Natural killer cell treated with Interleukin-12 subunit alpha and Interleukin-12 subunit beta and Interleukin-15 and Interleukin-18, amount 100 ng/mL, for 72 hours (primary cell): Measurements from ENCODE around the gene CAV1. TPM values are rescaled to one million over a fixed set of nuclear protein-coding genes. Genes with fewer than 3 reads are reported as not detected.

Experiments
- ATAC-seq, 2 donors: fragments of 150-1000 bp; cut with Tn5 transposase in 1 of 2; sonication (Bioruptor Pico), chemical (Tn5 transposase) in 1 of 2; 2 replicates each; pipeline ENCODE4 v1.10.0; 2021
- DNase-seq: peaks from one replicate; pipeline ENCODE4 v3.0.0; 2022; ENCODE audit warnings: low spot score
- H3K27ac Mint-ChIP-seq, 2 donors: 1 replicate in 1 of 2; 2 replicates in 1 of 2; pipeline ENCODE4 v1.8.0; 2022; ENCODE audit warnings: mixed read lengths in 2 of 2, mild to moderate bottlenecking in 1 of 2, moderate library complexity in 1 of 2
- H3K27me3 Mint-ChIP-seq, 2 donors: 1 replicate in 1 of 2; 2 replicates in 1 of 2; pipeline ENCODE4 v1.8.0; 2022; ENCODE audit warnings: mixed read lengths in 2 of 2
- H3K36me3 Mint-ChIP-seq: one replicate; pipeline ENCODE4 v1.8.0; 2022; ENCODE audit warnings: mixed read lengths
- H3K4me1 Mint-ChIP-seq, 2 donors: 1 replicate in 1 of 2; 2 replicates in 1 of 2; pipeline ENCODE4 v1.8.0; 2022; ENCODE audit warnings: low read depth in 2 of 2, mixed read lengths in 2 of 2, mild to moderate bottlenecking in 1 of 2
- H3K4me3 Mint-ChIP-seq: one replicate; pipeline ENCODE4 v1.8.0; 2022; ENCODE audit warnings: mixed read lengths
- H3K9me3 Mint-ChIP-seq: 2 replicates; pipeline ENCODE4 v1.8.0; 2022; ENCODE audit warnings: mixed read lengths
- total RNA-seq, 2 donors: library from RNA; stranded (reverse); gene quantifications; one replicate each; pipeline ENCODE4 v1.2.3, GENCODE V29; 2022

Gene CAV1
- total RNA-seq, 2 donors from 2014 or later: not detected

DNA sequence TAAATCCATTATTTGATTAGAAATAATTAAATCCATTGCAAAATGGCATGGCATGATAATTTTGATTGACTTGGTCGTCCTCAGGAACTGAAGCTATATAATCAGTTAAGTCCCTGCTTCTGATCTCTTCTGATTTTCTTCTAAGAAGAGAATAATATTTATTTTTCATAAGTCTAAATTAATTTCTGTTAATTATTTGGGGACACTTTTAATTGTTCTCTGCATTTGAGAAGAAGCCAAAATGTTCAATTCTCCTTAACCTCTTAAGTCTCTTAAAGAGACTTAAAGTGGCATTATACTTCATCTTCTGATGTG lies 67.2 kb downstream of the CAV1 start:
- Mint-ChIP-seq H3K36me3 (no peaks in the 10 kb centered on the region), H3K4me1 (peaks cover 21 to 30% of the 10 kb centered on the region in 2 donors), H3K4me3 (peak overlapping the region; percentile 78), H3K9me3 (no peaks in the 10 kb centered on the region), H3K27me3 (peaks cover 31 to 48% of the 10 kb centered on the region in 2 donors), H3K27ac (no peak overlapping the region)
- DNase-seq (no peak), ATAC-seq (no peak)

DNA sequence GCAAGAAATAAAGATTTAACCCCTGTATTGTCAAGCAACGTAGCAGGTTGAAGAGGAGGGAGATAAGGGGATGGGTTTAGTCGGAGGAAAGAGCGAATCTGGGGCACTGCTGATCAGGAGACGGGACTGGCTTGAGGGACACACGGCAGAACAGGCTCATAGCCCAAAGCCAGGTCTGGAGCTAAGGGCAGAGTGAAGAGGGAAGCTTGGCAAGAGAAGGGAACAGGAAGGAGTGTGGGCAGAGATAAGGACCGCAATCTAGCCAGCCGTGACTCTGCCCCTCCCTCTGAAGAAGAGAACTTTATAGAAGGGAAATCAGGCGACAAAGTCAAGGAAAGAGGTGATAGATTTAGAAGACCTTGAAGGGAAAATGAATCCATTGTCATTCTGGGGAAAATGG lies 67.6 kb downstream of the CAV1 start:
- peaks cover 31 to 48% of the 10 kb centered on the region in 2 donors for H3K27me3 Mint-ChIP-seq
- ATAC-seq (no peak), DNase-seq (no peak)
- no peaks in the 10 kb centered on the region for H3K9me3 Mint-ChIP-seq
- H3K36me3 Mint-ChIP-seq: no peaks in the 10 kb centered on the region
- peaks cover 21 to 30% of the 10 kb centered on the region in 2 donors for H3K4me1 Mint-ChIP-seq
- peak overlapping the region; percentile 78 for H3K4me3 Mint-ChIP-seq
- H3K27ac Mint-ChIP-seq: no peak overlapping the region

DNA sequence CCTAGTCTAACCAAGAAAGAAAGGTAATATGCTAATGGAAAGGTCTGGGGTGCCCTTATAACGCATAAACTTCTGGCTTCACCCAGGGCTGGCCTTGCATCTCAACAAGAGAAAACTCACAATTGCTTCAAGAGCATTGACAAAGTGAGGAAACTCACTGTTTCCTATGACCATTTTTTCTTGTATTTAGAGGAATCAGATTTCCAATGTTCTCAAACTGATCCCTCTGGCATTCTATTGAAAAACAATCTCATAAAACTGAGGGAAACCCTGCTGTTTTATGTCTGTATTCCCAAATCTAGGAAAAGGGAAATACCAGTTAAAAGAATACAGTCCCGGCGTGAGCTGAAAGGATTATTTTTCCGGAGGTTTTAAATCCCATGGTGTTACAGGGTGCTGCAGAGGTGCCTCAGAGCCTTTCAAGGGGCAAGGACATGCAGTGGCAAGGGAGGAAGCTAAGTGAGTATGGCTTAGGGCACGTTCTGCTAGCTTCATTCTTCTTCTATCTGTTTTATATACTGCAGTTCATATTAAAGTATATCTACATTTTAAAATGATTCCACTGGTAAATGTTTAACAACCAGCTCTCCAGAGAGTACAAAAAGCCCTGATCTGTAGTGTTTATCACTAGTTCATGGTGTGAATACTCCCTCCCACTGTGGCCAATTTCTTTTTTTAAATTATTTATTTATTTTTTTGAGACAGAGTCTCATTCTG lies 68.7 kb downstream of the CAV1 start:
- Mint-ChIP-seq H3K27ac (no peak overlapping the region), H3K4me1 (peaks cover 13 to 19% of the 10 kb centered on the region in 2 donors), H3K4me3 (no peak overlapping the region), H3K27me3 (peaks cover 37 to 48% of the 10 kb centered on the region in 2 donors), H3K36me3 (no peaks in the 10 kb centered on the region), H3K9me3 (no peaks in the 10 kb centered on the region)
- DNase-seq (no peak), ATAC-seq (no peak)

DNA sequence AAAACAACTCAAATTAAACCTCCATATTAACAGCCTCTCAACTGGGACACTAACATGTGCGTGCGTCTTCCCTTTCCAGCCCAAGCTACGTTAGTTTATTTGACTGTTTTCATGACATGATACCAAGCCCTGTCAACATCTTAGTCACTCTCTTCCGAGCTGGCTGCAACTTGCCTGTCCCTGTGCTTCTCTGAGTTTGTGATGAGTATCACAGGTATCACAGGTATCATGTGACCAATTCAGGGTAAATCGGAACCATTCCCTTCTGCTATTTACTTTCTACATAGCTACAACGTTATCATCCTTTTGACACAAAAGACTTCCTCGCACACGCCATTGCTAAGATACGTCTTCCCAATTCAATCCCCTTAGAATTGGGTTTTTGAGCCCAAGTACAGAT lies 70.2 kb downstream of the CAV1 start:
- DNase-seq: no peak
- Mint-ChIP-seq H3K9me3 (no peaks in the 10 kb centered on the region), H3K36me3 (no peaks in the 10 kb centered on the region), H3K27ac (no peak overlapping the region), H3K4me3 (no peak overlapping the region), H3K27me3 (peaks cover 33 to 43% of the 10 kb centered on the region in 2 donors), H3K4me1 (peaks cover 8 to 13% of the 10 kb centered on the region in 2 donors)
- no peak for ATAC-seq

DNA sequence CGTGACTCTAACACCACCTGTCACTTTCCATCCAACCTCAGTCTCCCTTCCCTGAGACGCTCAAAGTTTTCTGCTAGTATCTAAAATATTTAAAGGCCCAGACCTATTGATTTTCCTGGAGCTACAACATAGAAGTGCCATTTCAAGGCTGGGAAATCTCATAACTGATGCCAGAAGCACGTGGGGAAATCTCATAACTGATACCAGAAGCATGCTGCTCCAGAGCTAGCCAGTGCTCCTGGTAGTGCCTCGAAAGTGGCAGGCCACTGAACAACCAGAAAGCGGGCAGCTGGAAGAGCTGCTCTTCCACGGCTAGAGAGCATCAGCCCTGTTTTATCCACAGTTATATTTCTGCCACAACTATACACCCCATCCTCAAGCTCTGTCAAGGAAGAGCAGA lies 72.5 kb downstream of the CAV1 start:
- no peaks in the 10 kb centered on the region for H3K9me3 Mint-ChIP-seq
- no peak overlapping the region for H3K4me3 Mint-ChIP-seq
- peaks cover 5 to 12% of the 10 kb centered on the region in 2 donors for H3K4me1 Mint-ChIP-seq
- no peak for DNase-seq
- no peak for ATAC-seq
- H3K36me3 Mint-ChIP-seq: no peaks in the 10 kb centered on the region
- no peak overlapping the region for H3K27ac Mint-ChIP-seq
- peaks cover 35 to 43% of the 10 kb centered on the region in 2 donors for H3K27me3 Mint-ChIP-seq

DNA sequence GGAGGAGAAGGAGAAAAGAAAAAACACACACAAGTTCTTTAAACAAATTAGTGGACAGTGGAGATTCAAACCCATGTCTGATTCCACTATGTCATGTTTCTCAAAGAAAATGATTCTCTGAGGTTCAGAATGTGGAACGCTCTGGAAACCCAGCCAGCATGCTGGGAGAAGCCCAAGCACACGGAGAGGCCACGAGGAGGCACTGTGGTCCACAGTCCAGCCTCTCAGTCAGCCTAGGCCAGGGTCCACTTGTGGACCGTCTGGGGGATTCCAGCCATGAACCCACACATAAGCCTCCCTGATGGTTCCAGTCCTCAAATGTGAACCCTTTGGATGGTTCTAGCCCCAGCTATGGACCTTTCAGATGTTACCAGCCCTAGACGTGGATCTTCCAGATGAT lies 73.4 kb downstream of the CAV1 start:
- H3K27ac Mint-ChIP-seq: no peak overlapping the region
- no peak overlapping the region for H3K4me3 Mint-ChIP-seq
- H3K27me3 Mint-ChIP-seq: peaks cover 29 to 34% of the 10 kb centered on the region in 2 donors
- H3K9me3 Mint-ChIP-seq: no peaks in the 10 kb centered on the region
- ATAC-seq (peak in 1 of 2 donors; percentile 32), DNase-seq (no peak)
- H3K36me3 Mint-ChIP-seq: no peaks in the 10 kb centered on the region
- peaks cover 2 to 8% of the 10 kb centered on the region in 2 donors for H3K4me1 Mint-ChIP-seq

DNA sequence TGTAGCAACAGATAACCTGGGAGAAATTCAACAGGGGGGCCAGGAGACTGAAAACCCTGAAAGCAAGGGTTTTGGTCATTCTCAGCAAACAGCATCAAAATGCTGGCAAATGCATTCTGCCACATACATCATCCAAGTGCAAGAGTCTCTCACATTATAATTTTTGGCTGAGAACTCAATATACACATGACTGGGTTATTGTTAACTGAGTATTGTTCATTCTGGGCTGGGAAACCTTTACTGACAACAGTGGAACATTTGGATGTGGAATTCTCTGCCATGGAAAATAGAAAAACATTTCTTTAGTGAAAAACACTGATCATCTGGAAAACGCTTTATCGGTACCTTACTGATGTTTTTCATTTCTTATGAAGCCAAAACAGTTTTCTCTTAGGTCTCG lies 74.0 kb downstream of the CAV1 start:
- no peak overlapping the region for H3K27ac Mint-ChIP-seq

DNA sequence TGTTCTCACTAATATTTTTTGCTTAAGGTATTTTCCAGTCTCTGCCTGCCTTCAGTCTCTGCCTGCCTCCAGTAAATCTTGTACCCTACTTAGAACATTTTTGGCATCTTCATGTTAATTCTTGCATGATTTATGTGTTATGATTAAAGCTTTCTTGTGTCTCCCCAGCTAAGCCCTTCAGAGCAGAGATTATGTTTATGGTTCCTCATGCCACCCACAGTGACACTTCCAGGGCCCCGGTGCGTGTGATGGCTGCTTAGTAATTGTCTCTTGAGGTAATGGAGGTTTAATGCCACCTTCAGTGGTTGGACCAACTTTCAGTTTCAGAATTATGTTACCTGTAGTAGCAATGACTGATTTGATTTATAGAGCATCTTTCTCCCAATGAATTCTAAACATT lies 76.6 kb downstream of the CAV1 start:
- no peak overlapping the region for H3K27ac Mint-ChIP-seq
- ATAC-seq: peak in 1 of 2 donors; percentile 36
- H3K9me3 Mint-ChIP-seq: no peaks in the 10 kb centered on the region
- no peak overlapping the region for H3K4me3 Mint-ChIP-seq
- peaks cover 2 to 8% of the 10 kb centered on the region in 2 donors for H3K4me1 Mint-ChIP-seq
- DNase-seq: no peak
- peaks cover 16 to 21% of the 10 kb centered on the region in 2 donors for H3K27me3 Mint-ChIP-seq
- no peaks in the 10 kb centered on the region for H3K36me3 Mint-ChIP-seq

More for the DNA sequence above, 74.0 kb downstream of the CAV1 start:
- H3K9me3 Mint-ChIP-seq: no peaks in the 10 kb centered on the region
- peaks cover 2 to 8% of the 10 kb centered on the region in 2 donors for H3K4me1 Mint-ChIP-seq
- H3K4me3 Mint-ChIP-seq: no peak overlapping the region
- ATAC-seq (no peak), DNase-seq (no peak)
- H3K27me3 Mint-ChIP-seq: peaks cover 26 to 32% of the 10 kb centered on the region in 2 donors
- no peaks in the 10 kb centered on the region for H3K36me3 Mint-ChIP-seq

DNA sequence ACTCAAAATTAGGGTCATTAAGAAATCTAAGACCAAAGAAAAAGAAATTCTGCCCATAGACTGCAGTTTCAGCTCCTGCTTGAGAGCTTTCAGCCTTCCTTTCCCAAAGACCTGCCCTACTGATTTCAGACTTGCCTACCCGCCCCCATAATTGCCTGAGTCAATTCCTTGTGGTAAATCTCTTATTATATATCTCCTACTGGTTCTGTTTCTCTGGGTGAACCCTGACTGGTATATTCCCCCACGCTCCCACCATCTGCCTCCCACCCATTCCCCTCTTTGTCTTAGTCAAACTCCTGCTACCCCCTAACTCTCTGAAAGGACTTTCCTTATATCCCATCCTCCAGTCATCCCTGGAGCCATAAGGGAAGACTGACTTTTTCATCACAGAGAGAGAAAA lies 82.5 kb downstream of the CAV1 start:
- no peak for DNase-seq
- H3K27me3 Mint-ChIP-seq: peaks cover 13 to 28% of the 10 kb centered on the region in 2 donors
- H3K9me3 Mint-ChIP-seq: no peaks in the 10 kb centered on the region
- no peaks in the 10 kb centered on the region for H3K4me1 Mint-ChIP-seq
- no peaks in the 10 kb centered on the region for H3K36me3 Mint-ChIP-seq
- ATAC-seq: no peak
- H3K4me3 Mint-ChIP-seq: no peak overlapping the region
- H3K27ac Mint-ChIP-seq: no peak overlapping the region

DNA sequence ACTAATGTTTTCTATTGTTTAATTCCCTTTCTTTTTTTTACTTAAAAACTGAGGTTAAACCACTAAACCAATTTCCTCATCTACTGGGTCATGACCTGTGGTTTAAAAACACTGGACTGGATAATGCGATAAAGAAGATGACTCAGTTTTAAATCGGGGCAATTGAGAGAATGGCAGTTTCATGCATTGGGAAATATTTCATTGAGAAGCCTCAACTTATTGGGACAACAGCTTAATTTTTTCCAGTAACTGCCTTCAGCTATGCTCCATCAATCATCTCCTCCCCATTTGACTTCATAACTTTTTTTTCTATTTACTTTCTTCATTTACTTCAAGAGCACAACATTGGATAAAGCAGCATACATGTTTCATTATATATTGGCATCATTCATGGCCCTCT lies 85.4 kb downstream of the CAV1 start:
- no peaks in the 10 kb centered on the region for H3K36me3 Mint-ChIP-seq
- DNase-seq: no peak
- no peak for ATAC-seq
- no peaks in the 10 kb centered on the region for H3K4me1 Mint-ChIP-seq
- no peak overlapping the region for H3K4me3 Mint-ChIP-seq
- H3K27ac Mint-ChIP-seq: no peak overlapping the region
- H3K9me3 Mint-ChIP-seq: no peaks in the 10 kb centered on the region
- H3K27me3 Mint-ChIP-seq: peaks cover 13 to 36% of the 10 kb centered on the region in 2 donors

DNA sequence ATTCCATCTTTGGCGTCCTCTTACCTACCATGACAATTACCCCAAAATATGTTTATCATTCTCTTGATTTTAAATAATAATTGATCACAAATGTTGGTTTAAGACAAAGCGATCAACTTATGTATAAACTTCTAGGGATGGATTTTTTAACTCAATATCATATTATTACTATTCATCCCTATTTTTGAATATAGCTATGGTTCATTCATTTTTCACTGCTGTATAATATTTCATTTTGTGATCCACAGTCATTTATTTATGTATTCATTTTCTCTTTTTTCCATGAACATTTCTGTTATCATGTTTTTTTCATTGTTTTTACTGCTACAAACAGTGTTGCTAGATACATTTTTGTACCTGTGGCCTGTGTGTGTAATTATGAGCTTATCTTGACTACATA lies 85.9 kb downstream of the CAV1 start:
- ATAC-seq: no peak
- DNase-seq: no peak
- Mint-ChIP-seq H3K36me3 (no peaks in the 10 kb centered on the region), H3K9me3 (no peaks in the 10 kb centered on the region), H3K4me1 (no peaks in the 10 kb centered on the region), H3K27ac (no peak overlapping the region), H3K27me3 (peaks cover 13 to 36% of the 10 kb centered on the region in 2 donors), H3K4me3 (no peak overlapping the region)

Other genes starting within 250 kb of the CAV1 start
- not detected for gene CAV2, start 25.3 kb upstream of the CAV1 start, total RNA-seq
- 1 to 10 TPM in 1 of 2 donors, under 1 TPM in 1; 0.33 to 3.6 TPM for gene MET, start 147.2 kb downstream of the CAV1 start, total RNA-seq